ENCODE data around the gene NEK10.

DNA sequence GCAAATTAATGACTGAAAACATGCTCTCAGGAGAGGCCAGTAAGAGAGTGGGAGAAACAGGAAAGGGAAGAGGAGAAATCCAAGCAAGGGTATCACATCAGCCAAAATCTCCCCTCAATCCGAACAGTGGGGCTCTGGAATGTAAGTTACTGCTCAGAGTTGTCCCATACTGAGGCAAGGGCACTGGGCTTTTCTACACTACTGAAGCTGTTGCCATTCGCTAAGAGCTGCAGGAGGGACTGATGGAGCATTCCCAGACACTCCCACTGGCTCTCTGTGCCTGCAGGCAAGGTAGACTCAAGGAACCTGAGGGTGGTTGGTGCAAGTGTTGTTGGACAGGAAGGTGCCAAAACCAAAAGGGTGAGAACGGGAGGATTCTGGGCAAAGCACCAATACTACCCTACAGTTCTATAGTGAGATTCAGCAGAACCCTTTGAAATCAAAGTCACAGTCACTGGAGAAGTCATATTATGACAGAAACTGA lies 46.1 kb downstream of the NEK10 start:
- TF ChIP-seq, protein P1, sequence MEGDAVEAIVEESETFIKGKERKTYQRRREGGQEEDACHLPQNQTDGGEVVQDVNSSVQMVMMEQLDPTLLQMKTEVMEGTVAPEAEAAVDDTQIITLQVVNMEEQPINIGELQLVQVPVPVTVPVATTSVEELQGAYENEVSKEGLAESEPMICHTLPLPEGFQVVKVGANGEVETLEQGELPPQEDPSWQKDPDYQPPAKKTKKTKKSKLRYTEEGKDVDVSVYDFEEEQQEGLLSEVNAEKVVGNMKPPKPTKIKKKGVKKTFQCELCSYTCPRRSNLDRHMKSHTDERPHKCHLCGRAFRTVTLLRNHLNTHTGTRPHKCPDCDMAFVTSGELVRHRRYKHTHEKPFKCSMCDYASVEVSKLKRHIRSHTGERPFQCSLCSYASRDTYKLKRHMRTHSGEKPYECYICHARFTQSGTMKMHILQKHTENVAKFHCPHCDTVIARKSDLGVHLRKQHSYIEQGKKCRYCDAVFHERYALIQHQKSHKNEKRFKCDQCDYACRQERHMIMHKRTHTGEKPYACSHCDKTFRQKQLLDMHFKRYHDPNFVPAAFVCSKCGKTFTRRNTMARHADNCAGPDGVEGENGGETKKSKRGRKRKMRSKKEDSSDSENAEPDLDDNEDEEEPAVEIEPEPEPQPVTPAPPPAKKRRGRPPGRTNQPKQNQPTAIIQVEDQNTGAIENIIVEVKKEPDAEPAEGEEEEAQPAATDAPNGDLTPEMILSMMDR (conservative IDR thresholded peaks at IDR 0.05; ENCODE audit: low read depth, low read length) = no peak
- no peak for TF ChIP-seq RFX5 (IDR thresholded peaks at IDR 0.05; ENCODE audit: low read depth, low read length)
- no peak for TF ChIP-seq SMC3 (IDR thresholded peaks at IDR 0.05; ENCODE audit: low read depth, low read length)
- TF ChIP-seq POLR2A (IDR thresholded peaks at IDR 0.05; ENCODE audit: low read depth, low read length) = no peak
